Smooth muscle cell (in vitro differentiated cells): ENCODE measurements around the gene NEURL1B. TPM values are rescaled to one million over a fixed set of nuclear protein-coding genes. Genes with fewer than 3 reads are reported as not detected.

Source experiments
- DNase-seq: peaks from one replicate; lab custom pipeline; 2025; ENCODE audit not compliant: unreplicated experiment; lab: John Stamatoyannopoulos, UW
- H2AFZ ChIP-seq: fragments of 200-600 bp; sonication (generic); 2 replicates; pipeline ENCODE4 v1.6.0; 2016; ENCODE audit warnings: antibody characterized with exemption, low read depth, mild to moderate bottlenecking
- H3F3A ChIP-seq: fragments of 200-600 bp; sonication (generic); 2 replicates; pipeline ENCODE4 v1.6.0; 2017; ENCODE audit warnings: antibody characterized with exemption, low read depth
- H3K27ac ChIP-seq: fragments of 200-600 bp; sonication (generic); 2 replicates; pipeline ENCODE4 v1.5.1; 2016; ENCODE audit warnings: low read depth, mild to moderate bottlenecking
- H3K27me3 ChIP-seq: fragments of 200-600 bp; sonication (generic); 2 replicates; pipeline ENCODE4 v1.6.1; 2016; ENCODE audit warnings: low read depth, mild to moderate bottlenecking
- H3K36me3 ChIP-seq: fragments of 200-600 bp; sonication (generic); 2 replicates; pipeline ENCODE4 v1.5.1; 2016; ENCODE audit warnings: low read depth
- H3K4me1 ChIP-seq: fragments of 200-600 bp; sonication (generic); 2 replicates; pipeline ENCODE4 v1.5.1; 2016; ENCODE audit warnings: low read depth
- H3K4me2 ChIP-seq: fragments of 200-600 bp; sonication (generic); 2 replicates; pipeline ENCODE4 v1.6.0; 2016; ENCODE audit warnings: mild to moderate bottlenecking
- H3K4me3 ChIP-seq: fragments of 200-600 bp; sonication (generic); 2 replicates; pipeline ENCODE4 v1.5.1; 2016; ENCODE audit warnings: mild to moderate bottlenecking
- H3K79me2 ChIP-seq: fragments of 200-600 bp; sonication (generic); 2 replicates; pipeline ENCODE4 v1.6.0; 2016; ENCODE audit warnings: low read depth, mild to moderate bottlenecking
- H3K9ac ChIP-seq: fragments of 200-600 bp; sonication (generic); 2 replicates; pipeline ENCODE4 v1.6.0; 2016; ENCODE audit warnings: low read depth
- H3K9me3 ChIP-seq: fragments of 200-600 bp; sonication (generic); replicated peaks from 2 replicates; pipeline ENCODE4 v1.5.1; 2016; ENCODE audit warnings: low read depth
- H4K20me1 ChIP-seq: fragments of 200-600 bp; sonication (generic); 2 replicates; pipeline ENCODE4 v1.6.0; 2016; ENCODE audit warnings: low read depth
- CTCF ChIP-seq: fragments of 200-600 bp; sonication (generic); IDR thresholded peaks from 2 replicates; pipeline ENCODE4 v1.5.1; 2017; ENCODE audit warnings: borderline replicate concordance, mild to moderate bottlenecking, antibody characterized with exemption; ENCODE audit not compliant: insufficient read depth, poor library complexity, severe bottlenecking
- WGBS: methylation state at CpG from one replicate; pipeline ENCODE4 v1.1.7; 2016; ENCODE audit warnings: low lambda C conversion rate; 5-methylcytosine and 5-hydroxymethylcytosine counted together
- polyA plus RNA-seq: library from polyadenylated mRNA; unstranded; fragments of >200 nt; fragmentation: Nextera tagmentation; extraction: Ambion mirVana; gene quantifications from 2 replicates; pipeline ENCODE4 v1.2.1, GENCODE V29; 2016
- total RNA-seq: library from RNA; depleted of rRNA; stranded (reverse); fragments of >200 nt; gene quantifications from 2 replicates; pipeline ENCODE4 v1.2.3, GENCODE V29; 2014

NEURL1B gene
- total and polyA plus RNA-seq, 2 experiments from 2014 or later = 3.7 to 10.0 TPM

- H3K27ac ChIP-seq = peak overlapping the region; percentile 55
- no peaks in the 10 kb centered on the region for H3K79me2 ChIP-seq
- WGBS = 45% methylated on average over 11 of the region's 11 CpGs
- no peaks in the 10 kb centered on the region for H3K4me1 ChIP-seq
- H3K36me3 ChIP-seq = no peaks in the 10 kb centered on the region
- DNase-seq = no peak
- peak overlapping the region; percentile 23 for H3K4me2 ChIP-seq
- no peaks in the 10 kb centered on the region for H3F3A ChIP-seq
- H3K9ac ChIP-seq = peak overlapping the region; percentile 23
- H3K4me3 ChIP-seq = no peak overlapping the region
- no peak for TF ChIP-seq CTCF
- H3K27me3 ChIP-seq = no peaks in the 10 kb centered on the region
- H4K20me1 ChIP-seq = no peaks in the 10 kb centered on the region
- H3K9me3 ChIP-seq = no peaks in the 10 kb centered on the region
- H2AFZ ChIP-seq = no peak overlapping the region
These were observed 47.5 kb downstream of the NEURL1B start for GRCh38 chr5:172688349-172689217.

- no peaks in the 10 kb centered on the region for H4K20me1 ChIP-seq
- WGBS = 54% methylated on average over 7 of the region's 7 CpGs
- H3K9ac ChIP-seq = peak overlapping the region; percentile 23
- H3K4me1 ChIP-seq = no peaks in the 10 kb centered on the region
- no peaks in the 10 kb centered on the region for H3K9me3 ChIP-seq
- no peaks in the 10 kb centered on the region for H3K79me2 ChIP-seq
- no peaks in the 10 kb centered on the region for H3K36me3 ChIP-seq
- peak overlapping the region; percentile 55 for H3K27ac ChIP-seq
- H3K4me3 ChIP-seq = no peak overlapping the region
- DNase-seq = no peak
- peak overlapping the region; percentile 23 for H3K4me2 ChIP-seq
- no peak for TF ChIP-seq CTCF
- no peaks in the 10 kb centered on the region for H3F3A ChIP-seq
- H2AFZ ChIP-seq = no peak overlapping the region
- H3K27me3 ChIP-seq = no peaks in the 10 kb centered on the region
These were observed 48.1 kb downstream of the NEURL1B start for GRCh38 chr5:172689218-172689572.

- Histone ChIP-seq H3K9ac (peak overlapping the region; percentile 23), H3K9me3 (no peaks in the 10 kb centered on the region), H3K36me3 (no peaks in the 10 kb centered on the region), H3K4me2 (no peak overlapping the region), H3K79me2 (no peaks in the 10 kb centered on the region), H3F3A (no peaks in the 10 kb centered on the region), H3K27me3 (no peaks in the 10 kb centered on the region), H3K4me1 (peaks cover under 1% of the 10 kb centered on the region), H4K20me1 (no peaks in the 10 kb centered on the region), H3K27ac (peak overlapping the region; percentile 55), H2AFZ (no peak overlapping the region), H3K4me3 (no peak overlapping the region)
- DNase-seq = no peak
- TF ChIP-seq CTCF = no peak
- 91% methylated on average over 6 of the region's 10 CpGs for WGBS
These were observed 48.7 kb downstream of the NEURL1B start for GRCh38 chr5:172689801-172690200.
